GM19035 (cell line): ENCODE measurements around the gene ACOX3.

Experiments used
- ATAC-seq: cut with Tn5 transposase; IDR thresholded peaks from one replicate; pipeline ENCODE4 v1.9.1; 2021; ENCODE audit not compliant: unreplicated experiment

ACOX3 gene

DNA sequence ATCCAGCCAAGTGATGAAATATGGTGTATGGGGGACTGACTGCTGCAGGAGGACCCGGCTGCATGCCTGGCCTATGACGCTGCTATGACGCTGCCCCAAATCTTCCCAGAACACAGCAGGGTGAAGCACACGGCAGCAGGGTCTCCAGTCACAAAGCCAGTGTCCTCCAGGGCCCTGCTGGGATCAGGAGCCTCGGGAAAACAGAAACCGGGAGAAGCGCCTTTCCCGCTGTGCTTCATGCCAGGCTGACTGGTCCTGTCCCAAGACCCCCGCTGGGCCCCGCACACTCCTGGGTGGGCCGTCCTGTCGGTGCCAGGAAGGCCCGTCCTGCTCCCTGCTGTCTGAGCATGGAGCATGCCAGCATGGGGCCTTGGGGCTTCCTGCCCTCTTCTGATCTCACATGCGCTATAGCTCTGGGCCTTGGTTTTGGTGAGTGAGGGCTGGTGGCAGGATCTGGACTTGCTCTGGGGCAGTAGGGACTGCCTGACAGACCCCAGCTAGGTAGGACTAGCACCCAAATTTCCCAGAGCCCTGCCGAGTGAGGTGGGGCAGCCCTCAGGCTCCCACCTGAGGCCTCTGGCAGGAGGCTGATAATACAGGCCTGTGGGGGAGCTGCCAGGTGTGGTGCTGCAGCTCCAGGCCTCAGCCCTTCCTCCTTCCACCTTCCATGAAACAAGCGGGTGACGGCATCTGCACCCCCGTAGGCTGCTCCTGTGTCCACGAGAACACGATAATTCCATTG, 64.0 kb downstream of the ACOX3 start:
- ATAC-seq, result no peak

DNA sequence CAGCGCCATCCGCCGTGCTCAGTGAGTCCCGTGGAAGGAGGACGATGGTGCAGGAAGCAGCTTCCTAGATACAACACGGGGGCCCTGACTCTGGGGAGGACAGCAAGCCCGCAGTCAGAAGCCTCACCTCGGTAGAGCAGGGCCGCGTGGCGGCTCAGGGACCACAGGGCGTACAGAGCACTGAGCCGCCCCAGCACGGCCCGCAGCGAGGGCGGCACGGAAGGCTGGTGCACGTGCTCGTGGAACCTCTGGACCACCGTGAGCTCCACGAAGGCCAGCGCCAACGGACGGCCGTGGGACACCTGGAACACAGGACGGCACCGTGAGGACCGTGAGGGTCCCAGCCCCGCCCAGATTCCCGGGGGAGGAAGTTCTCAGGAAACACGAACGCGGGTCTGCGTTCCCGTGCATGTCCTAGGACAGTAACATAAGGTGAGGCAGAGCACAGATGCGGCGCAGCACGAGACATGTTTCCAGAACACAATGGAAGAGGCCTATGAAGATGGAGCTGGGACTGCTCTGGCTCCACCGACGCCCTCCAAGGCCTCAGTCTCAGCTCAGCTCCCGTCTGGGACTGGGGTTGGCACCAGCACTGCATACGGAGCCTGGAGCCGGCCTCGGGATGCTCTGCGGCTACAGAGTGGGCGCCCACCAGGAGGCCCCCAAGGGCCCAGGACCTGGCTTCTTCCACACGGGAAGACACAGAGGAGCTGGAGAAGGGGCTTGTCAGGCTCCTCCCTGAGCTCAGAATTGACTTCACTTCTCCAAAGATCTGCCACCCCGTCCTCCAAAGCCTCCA, 65.5 kb downstream of the ACOX3 start:
- ATAC-seq, result no peak

DNA sequence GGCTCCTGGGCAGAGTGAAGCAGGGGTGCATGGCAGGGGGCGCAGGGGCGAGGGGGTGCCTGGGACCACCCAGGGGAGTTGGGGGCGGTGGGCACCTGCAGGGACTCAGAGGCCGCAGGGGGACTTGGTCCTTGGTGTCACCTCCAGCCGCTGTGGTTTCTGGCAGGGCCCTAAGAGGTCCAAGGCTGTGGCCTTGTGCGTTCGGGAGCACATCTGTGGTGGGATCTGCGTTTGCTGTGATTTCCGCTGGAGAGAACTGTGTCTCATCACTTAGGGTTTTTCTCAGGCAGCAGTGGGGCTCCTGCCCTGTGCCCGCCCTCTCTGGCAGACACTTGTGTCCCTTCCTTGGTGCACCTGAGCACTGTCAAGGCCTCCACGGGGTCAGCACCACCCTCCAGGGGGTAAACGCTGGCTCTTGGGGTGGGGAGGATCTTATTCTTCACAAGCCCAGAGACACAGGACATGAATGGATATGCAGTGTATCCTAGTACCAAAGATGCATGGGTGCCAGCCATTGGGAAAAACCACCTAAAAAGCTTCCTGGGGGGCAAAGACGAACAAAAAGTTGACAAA, 66.5 kb downstream of the ACOX3 start:
- ATAC-seq, result no peak

DNA sequence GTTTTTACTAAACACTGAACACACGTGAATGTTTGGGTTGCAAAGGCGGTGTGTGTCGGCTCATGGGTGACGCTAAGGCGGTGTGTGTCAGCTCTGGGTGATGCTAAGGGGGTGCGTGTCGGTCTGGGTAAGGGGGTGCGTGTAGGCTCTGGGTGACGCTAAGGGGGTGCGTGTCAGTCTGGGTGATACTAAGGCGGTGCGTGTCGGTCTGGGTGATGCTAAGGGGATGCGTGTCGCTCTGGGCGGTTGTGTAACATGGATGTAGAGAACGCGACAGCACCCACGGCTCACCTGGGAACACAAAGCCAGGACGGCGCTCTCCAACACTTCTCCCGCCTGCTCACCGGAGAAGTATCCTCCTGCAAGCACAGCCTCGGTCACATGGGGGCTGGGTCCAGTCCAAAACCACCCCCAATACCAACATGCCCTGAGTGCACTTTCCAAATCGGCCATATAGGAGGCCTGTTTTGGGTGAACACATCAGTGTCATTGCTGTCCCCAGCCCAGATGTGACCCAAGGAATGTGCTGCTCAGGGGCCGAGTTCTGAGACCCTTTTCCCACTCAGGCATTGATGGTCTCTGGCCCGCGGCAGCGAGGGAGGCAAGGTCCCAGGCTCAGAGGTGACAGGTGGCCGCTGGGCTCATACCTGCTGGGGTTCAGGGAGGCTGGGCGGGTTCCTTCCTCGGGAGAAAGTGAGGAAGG, 67.1 kb downstream of the ACOX3 start:
- ATAC-seq, result no peak

DNA sequence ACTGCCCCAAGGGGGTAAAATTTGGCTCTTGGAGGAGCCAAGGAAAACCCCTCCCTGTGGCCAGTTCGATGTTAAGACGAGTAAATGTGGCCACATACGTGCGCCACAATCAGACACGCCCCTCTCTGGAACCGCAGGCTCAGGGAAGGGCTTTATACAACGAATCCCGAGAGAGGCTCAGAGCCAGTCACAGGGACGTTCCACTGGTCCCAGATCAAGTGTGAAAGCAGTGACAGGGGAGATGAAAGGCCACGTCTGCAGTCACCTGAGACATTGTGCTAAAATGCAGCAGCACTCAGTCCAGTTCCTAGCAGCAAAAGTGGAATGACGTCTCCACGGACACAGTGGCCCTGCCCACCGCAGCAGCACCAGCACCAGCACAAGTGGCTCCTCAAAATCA, 68.0 kb downstream of the ACOX3 start:
- no peak for ATAC-seq

DNA sequence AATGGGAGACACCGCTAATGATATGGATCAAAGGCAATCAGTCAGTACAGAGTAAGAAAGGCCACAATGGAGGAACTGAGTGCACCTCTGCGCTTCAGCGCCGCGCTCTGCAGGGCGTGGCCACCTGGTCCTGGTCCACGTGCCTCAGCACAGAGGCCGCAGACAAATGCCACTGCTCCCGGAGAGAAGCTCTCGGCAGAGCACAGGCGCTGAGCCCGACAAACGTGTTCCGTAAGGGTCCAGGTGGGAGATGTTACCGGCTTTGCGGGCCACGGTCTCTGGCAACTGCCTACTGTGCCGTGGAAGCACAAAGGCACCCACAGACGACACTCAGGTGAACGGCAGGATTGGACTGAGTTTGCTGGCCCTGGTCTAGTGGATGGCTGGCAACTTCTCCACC, 68.9 kb downstream of the ACOX3 start:
- ATAC-seq, result no peak

DNA sequence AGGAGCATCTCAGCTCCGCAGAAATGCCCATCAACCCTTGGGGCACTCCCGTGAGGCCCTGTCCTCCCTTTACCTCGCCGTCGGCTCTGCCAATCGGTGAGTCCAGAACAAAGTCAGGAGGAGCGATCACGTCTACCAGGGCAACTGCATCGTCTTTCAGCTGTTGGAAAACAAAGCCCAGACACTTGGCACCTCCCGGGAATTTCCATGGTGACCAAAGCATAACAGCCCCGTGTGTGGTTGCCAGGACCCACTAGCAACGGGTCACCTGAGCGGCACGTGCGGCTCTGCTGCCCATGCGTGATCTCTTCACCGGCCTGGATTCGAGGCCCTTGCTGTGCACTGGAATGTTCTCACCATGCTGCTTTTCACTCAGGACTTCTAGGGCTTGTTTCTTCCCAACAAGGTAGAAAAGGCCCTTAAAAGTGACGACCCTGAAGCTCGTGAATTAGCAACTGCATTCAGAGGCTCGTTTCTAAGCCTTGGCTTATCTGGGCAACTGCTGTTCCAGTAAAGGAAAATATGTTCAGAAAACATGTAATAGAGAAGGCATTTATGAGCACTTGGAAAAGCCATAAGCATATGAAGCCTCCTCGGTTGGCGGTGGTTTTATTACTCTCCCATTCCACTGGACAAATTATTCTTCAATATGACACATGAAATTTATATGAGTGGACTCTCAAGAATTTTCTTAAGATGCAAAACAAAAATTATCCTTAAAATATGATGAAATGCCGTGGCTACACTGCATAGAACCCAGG, 69.5 kb downstream of the ACOX3 start:
- no peak for ATAC-seq

DNA sequence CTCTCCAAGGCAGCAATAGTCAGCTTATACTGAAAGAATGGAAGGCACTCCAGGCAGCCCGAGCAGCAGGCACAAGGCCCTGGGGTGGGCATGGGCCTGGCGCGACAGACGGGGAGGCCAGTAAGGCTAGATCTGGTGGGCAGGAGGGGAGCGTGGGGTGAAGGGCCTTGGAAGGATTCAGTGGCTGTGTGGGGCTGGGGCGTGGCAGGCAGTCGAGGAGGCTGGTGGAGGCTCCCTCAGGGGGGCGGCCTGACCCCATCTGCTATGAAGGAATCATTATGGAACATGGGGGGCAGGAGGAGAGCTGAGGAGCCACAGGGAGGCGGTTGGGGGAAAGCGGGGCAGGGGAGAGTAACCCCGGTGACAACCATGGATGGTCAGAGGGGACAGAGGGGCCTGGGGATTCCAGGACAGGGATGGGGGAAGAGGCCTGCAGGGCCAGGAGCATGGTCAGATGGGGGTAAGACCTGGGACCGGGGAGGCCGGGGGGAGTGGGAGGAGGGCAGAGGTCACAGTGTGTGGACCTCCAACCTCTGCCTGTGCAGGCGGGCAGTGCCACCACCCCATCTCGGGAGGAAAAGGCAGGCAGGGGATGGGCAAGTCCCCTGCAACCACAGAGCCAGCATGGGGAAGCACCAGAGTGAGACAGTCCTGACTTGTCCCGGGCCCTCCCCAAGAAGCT, 70.3 kb downstream of the ACOX3 start:
- ATAC-seq, result no peak

DNA sequence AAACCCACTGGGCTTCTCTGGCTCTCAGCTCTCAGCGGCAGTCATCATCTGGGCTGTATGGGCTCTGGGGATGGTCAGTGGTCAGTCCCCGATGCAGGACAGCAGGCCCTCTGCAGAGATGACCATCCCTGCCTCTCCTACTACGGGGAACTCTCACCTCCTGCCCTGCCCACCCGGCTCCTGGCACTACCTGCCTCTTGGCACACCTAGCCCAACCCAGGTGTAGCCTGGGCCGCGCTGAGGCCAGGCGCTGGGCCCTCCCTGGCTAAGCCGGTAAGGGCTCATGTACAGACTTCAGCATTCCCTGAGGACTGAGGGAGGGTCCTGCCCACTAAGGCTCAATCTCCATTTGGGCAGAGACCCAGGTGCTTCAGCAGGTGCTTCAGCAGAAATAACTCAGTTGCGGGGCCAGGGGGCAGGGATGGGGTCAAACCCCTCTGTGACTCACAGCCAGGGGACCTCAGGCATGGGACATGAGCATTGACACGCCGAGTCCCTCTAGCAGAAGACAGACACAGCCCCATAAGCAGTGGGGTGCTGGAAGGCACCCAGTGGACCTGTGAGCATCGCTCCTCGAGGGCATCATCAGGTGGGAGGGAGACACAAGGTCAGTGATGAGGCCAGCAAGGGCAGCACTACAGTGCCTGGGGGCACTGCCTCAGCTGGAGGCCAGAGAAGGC, 71.0 kb downstream of the ACOX3 start:
- no peak for ATAC-seq

DNA sequence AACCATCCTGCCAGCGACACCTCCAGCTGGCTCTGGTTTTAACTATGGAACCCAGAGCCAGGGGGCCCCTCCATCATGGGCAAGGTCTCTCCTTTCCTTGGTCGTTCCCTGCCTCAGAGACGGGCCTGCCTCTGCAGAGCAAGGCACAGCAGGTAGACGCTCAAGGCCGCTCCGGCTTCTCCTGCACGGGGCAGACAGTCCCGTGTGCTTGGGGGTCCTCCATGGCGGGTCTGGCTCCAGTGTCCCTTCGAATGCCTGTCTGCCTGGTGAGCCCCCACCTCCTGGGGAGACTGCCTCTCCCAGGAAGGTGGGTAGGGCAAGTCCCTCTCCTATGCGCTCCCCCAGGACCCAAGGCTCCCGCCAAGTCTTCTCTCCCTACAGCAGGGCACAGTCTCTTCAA, 71.5 kb downstream of the ACOX3 start:
- no peak for ATAC-seq

DNA sequence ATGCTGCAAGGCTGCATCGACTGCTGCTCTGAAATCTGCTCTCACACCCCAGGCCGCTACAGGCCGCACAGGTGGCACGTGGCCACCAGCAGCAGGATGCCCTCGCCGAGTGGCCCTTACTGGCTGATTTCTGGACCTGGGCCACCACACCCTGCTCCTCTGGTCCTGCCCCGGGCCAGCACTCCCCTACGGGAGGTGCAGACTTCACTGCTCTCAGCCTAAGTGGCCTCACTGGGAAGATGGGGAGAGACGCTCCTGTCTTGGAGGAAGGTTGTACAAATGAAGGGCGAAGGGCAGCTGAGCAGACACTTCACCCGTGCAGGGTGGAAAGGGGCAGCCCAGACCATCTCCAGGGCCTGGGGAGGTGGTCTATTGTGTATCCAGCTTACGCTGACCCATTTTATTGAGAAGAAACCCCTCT, 72.5 kb downstream of the ACOX3 start:
- no peak for ATAC-seq

DNA sequence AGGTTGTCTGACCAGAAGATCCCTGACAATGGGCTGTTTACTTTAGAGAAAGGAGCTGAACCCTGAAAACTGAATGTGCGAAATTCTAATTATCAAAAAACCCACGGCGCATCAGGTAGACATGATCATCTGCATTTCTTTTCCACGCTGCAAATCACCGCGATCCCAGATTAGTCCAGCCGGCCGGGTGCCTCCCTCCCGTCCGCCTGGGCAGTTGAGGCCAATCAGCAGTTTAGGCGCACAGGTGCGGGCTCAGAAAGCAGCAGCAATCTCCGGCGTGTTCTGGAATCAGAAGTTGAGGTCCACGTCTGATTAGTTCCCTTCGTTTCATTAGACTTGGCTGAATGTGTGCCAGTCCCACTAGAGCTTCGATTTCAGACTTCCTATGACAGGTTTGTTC, 73.9 kb downstream of the ACOX3 start:
- no peak for ATAC-seq

DNA sequence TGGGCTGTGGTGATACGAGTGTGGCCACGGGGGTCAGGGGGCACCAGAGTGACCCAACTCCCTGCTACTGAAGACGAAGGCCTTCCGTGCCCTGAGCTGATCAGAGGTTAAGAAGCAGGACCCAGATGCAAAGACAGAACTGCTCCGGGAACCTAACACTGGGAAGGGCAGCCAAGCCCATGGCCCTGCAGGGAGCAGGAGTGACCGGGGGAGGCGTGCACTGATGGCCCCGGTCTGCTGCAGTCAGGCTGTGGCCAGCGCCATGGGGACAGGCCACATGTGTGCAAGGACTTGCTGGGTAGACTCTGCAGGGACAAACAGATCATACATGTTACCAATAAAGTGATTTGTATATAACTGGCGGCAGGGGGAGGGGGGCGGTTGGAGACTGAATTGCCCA, 74.6 kb downstream of the ACOX3 start:
- no peak for ATAC-seq

DNA sequence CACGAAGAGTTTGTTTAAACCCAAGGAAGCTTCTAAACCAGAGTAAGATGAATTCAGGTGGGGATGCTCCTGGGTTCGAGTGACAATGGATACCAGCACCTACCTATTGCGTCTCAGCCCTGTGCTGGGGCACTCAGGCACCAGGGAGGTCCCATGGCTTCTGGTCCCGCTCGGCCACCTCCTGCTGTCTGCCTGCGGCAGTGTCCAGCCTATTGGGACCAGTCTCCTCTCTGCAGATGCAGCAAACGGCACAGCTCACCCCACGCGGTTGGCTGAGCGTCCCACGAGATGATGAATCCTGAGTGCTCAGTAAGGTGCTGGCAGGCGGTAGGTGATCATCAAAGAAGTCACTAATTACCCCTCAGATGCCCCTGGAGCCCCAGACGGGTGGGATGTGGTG, 75.2 kb downstream of the ACOX3 start:
- no peak for ATAC-seq

DNA sequence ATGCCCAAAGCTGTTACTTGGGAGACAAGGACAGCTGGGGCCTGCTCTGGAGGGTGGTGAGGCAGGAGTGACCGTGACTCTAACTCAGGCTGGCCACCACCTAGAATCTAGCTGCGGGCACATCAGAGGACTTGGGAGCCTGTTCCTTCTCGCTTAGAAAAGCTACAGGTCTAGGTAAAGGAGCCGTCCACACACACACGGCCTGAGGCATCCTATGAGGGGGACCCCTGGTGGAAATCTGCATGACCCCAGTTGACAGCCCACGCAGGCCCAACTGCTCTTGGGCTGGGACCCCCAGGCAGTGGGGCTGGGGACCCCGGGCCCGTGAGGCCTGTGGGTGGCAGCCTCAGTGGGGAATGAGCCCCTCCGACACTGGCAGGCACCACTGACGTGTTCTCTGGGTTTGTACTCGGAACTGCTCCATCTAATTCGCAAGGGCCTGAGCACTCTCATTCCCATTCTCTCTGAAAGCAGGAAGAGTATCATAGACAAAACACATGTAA, 75.6 kb downstream of the ACOX3 start:
- ATAC-seq, result no peak

DNA sequence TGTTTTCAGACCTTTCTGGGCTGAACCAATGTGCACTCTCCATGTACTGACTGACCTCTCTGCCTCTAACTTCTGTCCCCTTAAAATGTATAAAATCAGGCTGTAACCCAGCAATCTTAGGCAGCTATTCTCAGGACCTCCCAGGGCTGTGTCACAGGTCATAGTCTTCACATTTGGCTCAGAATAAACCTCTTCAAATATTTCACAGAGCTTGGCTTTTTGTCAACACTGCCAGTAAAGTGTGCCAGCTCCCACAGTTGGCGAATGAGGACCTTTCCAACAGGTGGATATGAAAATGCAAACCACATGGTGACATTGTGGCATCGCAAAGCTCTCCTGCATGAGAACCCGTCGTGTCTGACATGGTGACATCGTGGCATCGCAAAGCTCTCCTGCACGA, 76.4 kb downstream of the ACOX3 start:
- ATAC-seq, result no peak

DNA sequence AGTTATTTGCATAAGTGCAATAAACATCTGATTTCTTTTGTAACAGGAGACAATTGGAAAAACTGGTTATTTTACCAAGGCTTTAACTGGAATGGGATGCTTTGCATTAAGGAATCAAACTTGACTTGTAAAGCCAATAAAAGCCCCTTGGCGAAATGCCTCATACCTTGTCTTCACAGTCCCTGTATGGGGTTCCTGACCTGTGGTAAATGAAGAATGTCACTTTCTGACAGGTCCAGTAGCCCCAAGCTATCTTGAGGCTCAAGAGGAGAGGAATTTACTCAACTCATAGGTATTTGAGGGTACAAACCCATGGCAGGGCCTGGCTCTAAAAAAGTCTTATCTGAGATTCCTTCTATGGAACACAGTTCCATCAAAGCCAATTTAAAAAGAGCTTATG, 78.0 kb downstream of the ACOX3 start:
- no peak for ATAC-seq

DNA sequence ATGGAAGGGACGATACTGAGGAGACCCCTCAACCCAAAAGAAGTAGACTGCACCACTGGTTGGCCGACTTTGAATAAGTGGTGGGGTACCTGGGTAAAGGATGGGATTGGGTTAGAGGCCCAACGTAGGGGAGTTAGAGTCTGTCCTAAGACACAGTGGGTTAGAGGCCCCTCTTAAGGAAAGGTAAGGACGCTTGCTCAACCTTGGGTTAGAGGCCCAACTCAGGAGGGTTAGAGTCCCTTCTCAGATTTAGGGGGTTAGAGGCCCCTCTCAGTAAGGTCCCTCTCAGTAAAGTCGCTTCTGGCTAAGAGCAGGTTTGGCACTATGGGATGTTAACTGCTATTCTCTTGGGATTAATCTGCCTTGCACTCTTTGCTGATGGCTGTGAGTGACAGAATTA, 81.3 kb downstream of the ACOX3 start:
- ATAC-seq, result no peak

DNA sequence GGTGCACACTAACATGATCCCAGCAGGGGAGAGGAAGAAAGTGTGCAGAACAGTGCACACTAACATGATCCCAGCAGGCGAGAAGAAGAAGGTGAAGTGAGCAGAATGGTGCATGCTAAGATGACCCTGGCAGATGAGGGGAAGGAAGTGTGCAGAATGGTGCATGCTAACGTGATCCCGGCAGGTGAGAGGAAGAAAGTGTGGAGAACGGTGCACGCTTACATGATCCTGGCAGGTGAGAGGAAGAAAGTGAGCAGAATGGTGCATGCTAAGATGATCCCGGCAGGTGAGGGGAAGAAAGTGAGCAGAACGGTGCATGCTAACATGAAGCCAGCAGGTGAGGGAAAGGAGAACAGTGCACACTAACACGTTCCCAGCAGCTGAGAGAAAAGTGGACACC, 83.7 kb downstream of the ACOX3 start:
- ATAC-seq, result no peak
